ENCODE data around the gene DPF3.

The DPF3 gene

GRCh38 chr14:72598306-72598705 is 295.6 kb downstream of the DPF3 start:
- no peak overlapping the region for H3K27ac Mint-ChIP-seq
- no peak overlapping the region for H3K4me3 Mint-ChIP-seq
- H3K27me3 Mint-ChIP-seq, result peaks cover 43% of the 10 kb centered on the region
- intact Hi-C loops (cut with micrococcal nuclease), result no loop called here
- no peaks in the 10 kb centered on the region for H3K9me3 Mint-ChIP-seq
- peaks cover 5% of the 10 kb centered on the region for H3K4me1 Mint-ChIP-seq (ENCODE audit: low read depth)
- no peaks in the 10 kb centered on the region for H3K36me3 Mint-ChIP-seq (ENCODE audit: low read depth)

DNA sequence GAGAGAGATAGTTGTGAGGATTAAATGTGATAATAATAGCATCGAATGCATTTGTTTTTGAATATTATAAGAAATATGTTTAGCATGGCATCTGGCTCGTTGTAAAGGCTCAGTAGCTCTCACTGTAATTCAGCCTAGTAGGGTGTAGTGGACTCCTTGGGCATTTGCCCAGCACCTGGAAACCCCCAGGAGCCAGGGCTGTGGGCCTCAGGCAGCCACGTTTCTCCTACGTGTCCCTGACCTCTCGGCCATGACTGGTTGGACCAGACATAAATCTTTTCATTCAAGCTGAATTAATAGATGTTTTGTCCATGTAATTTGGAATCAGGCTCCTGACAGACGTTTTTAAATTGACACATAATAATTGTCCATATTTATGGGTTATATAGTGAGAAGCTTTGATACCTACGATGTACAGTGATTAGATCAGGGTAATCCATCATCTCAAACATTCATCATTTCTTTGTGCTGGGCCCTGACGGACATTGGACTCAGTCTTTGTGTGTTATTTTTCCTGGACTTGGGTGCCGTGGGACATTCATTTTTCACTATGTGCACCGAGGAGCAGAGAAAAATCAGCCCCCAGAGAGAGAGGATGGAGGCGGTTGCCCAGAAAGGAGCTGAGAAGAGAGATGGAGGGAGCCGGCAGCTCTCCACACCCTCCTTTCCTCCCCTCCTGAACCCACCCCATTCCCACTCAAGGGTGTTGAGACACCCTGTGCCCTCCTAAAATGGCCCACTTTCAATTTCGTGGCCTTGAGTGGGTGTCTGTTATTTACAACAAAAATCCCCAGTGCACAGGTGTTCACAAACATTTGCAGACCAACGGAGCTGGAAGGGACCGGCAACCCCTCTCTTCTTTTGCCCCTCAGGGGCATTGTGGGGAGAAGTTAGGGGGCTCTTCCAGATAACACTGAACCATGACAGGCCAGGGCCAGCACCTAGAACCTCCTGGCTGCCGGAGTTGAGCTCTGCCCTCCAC is 296.4 kb downstream of the DPF3 start:
- H3K4me1 Mint-ChIP-seq (ENCODE audit: low read depth), result peaks cover 5% of the 10 kb centered on the region
- peaks cover 49% of the 10 kb centered on the region for H3K27me3 Mint-ChIP-seq
- no peaks in the 10 kb centered on the region for H3K9me3 Mint-ChIP-seq
- no peaks in the 10 kb centered on the region for H3K36me3 Mint-ChIP-seq (ENCODE audit: low read depth)
- intact Hi-C loops (cut with micrococcal nuclease), result no loop called here
- no peak overlapping the region for H3K27ac Mint-ChIP-seq
- H3K4me3 Mint-ChIP-seq, result no peak overlapping the region

DNA sequence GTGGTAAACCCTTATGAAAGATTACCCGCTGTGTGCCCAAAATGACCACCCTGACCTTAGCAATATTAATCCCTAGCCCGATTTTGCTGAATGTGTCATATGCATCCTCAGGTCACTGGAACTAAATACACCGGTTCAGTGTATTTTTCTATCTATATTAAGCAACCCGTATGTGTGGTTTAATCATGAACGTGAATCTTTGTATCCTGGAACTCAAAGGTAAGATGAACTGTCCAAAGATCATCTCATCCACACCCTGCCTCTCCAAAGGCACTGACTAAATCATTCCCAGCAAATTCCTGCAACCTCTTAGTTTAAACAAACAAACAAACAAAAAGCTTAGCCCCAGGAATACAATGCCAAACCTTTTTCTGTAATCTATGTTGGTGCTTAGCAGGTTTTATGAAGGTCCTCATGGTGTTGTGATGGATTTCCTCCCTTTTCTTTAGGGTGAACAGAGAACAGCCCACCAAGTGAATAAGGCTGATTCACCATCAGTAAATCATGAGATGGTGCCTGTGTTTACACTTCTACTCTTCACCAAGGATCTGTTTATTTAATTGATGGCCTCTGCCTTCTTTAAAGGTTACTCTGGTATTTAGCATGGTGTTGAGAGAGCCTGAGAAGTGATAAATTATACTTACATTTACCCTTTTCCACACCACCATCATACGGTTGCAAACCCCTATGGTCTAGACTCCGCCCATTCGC is 298.6 kb downstream of the DPF3 start:
- Mint-ChIP-seq H3K27ac (no peak overlapping the region), H3K4me1 (ENCODE audit: low read depth) (no peaks in the 10 kb centered on the region), H3K4me3 (no peak overlapping the region), H3K9me3 (no peaks in the 10 kb centered on the region), H3K36me3 (ENCODE audit: low read depth) (no peaks in the 10 kb centered on the region), H3K27me3 (peaks cover 54% of the 10 kb centered on the region)
- intact Hi-C loops (cut with micrococcal nuclease), result no loop called here

DNA sequence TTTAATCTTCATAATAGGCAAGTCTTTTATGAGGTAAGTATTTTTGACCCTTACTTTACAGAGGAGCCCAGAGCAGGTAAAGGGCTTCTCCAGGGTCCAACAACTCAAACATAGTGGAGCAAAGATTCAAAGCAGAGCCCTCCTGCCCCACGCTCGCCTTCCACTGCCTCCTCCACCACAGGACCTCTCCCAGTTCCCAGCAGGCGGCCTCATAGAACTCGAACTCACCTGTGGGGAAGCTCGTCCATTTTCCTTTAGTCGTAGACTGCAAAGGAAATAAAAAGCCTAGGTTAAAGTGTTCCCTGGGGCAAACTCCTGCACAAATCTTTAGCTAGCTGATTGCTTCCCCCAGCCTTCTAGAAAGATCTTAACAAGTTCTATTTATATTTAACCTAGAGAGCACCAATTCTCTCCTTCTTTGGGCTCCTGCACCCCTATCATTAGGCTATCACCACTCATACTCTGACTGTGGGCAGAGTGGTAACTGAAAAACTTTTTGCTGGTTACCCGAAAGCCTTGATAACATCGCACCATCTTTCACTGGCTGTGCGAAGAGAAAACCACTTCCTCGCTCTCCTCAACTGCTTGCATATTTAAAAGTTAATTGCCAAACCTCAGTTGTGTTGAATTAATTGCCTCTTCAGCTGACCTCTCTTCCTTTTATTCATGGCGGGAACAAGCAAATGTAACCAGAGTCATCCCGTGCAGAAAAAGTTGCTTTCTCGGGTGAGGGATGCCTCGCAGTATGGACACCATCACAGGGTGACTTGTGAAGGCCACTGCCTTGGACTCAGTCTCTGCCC is 299.6 kb downstream of the DPF3 start:
- no peaks in the 10 kb centered on the region for H3K4me1 Mint-ChIP-seq (ENCODE audit: low read depth)
- H3K36me3 Mint-ChIP-seq (ENCODE audit: low read depth), result no peaks in the 10 kb centered on the region
- no peaks in the 10 kb centered on the region for H3K9me3 Mint-ChIP-seq
- H3K27me3 Mint-ChIP-seq, result peaks cover 56% of the 10 kb centered on the region
- no peak overlapping the region for H3K27ac Mint-ChIP-seq
- no peak overlapping the region for H3K4me3 Mint-ChIP-seq
- intact Hi-C loops (cut with micrococcal nuclease), result no loop called here

DNA sequence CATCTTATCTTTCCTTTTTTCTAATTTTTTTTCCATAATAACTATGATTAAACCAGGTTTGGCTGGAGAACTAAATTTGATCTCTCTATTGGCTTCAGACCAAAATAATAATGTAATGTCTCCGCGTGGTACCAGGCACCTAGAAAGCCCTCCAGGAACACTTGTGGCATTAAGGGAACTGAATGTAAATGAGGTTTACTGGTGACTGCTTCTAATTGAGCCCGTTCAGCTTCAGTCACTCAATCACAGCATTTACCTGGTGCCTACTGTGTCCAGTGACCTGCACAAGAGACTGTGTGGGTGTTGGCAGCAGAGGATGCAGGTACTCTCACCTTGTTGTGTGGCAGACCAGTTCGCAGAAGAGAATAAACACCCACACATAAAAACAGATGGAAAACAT is 302.5 kb downstream of the DPF3 start:
- intact Hi-C loops (cut with micrococcal nuclease), result no loop called here
- no peaks in the 10 kb centered on the region for H3K4me1 Mint-ChIP-seq (ENCODE audit: low read depth)

GRCh38 chr14:72590577-72590976 is 303.3 kb downstream of the DPF3 start:
- Mint-ChIP-seq H3K9me3 (no peaks in the 10 kb centered on the region), H3K27ac (no peak overlapping the region), H3K4me3 (no peak overlapping the region), H3K36me3 (ENCODE audit: low read depth) (no peaks in the 10 kb centered on the region), H3K27me3 (peaks cover 55% of the 10 kb centered on the region), H3K4me1 (ENCODE audit: low read depth) (no peaks in the 10 kb centered on the region)
- intact Hi-C loops (cut with micrococcal nuclease), result no loop called here

More for the DNA sequence above, 302.5 kb downstream of the DPF3 start:
- Mint-ChIP-seq H3K36me3 (ENCODE audit: low read depth) (no peaks in the 10 kb centered on the region), H3K27me3 (peaks cover 53% of the 10 kb centered on the region), H3K4me3 (no peak overlapping the region), H3K27ac (no peak overlapping the region), H3K9me3 (no peaks in the 10 kb centered on the region)

DNA sequence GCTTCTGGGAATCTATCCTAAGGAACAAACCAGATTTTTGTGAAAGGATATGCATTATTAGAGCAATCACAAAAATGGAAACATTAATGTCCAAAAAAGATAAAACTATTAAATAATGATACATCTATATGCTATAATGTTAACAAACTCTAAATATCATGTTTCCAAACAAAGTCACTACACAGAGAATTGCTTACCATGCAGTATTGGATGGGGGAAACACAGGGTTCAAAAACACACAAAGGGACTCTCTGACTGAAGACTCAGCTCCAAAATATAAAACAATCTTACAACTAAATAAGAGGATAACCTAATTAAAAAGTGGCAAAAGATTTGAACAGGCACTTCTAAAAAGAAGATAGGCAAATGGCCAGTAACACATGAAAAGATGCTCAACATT is 304.2 kb downstream of the DPF3 start:
- no peaks in the 10 kb centered on the region for H3K36me3 Mint-ChIP-seq (ENCODE audit: low read depth)
- H3K4me3 Mint-ChIP-seq, result no peak overlapping the region
- H3K27ac Mint-ChIP-seq, result no peak overlapping the region
- intact Hi-C loops (cut with micrococcal nuclease), result no loop called here
- no peaks in the 10 kb centered on the region for H3K4me1 Mint-ChIP-seq (ENCODE audit: low read depth)
- H3K27me3 Mint-ChIP-seq, result peaks cover 49% of the 10 kb centered on the region
- no peaks in the 10 kb centered on the region for H3K9me3 Mint-ChIP-seq

- Mint-ChIP-seq H3K36me3 (ENCODE audit: low read depth) (no peaks in the 10 kb centered on the region), H3K27ac (no peak overlapping the region), H3K27me3 (peaks cover 50% of the 10 kb centered on the region), H3K9me3 (no peaks in the 10 kb centered on the region), H3K4me1 (ENCODE audit: low read depth) (no peaks in the 10 kb centered on the region), H3K4me3 (no peak overlapping the region)
- intact Hi-C loops (cut with micrococcal nuclease), result no loop called here
Observed at GRCh38 chr14:72588521-72588920, 305.4 kb downstream of the DPF3 start.

- intact Hi-C loops (cut with micrococcal nuclease), result no loop called here
- no peak overlapping the region for H3K27ac Mint-ChIP-seq
- no peaks in the 10 kb centered on the region for H3K36me3 Mint-ChIP-seq (ENCODE audit: low read depth)
- no peaks in the 10 kb centered on the region for H3K9me3 Mint-ChIP-seq
- peaks cover 37% of the 10 kb centered on the region for H3K27me3 Mint-ChIP-seq
- no peak overlapping the region for H3K4me3 Mint-ChIP-seq
- H3K4me1 Mint-ChIP-seq (ENCODE audit: low read depth), result no peaks in the 10 kb centered on the region
Observed at GRCh38 chr14:72583316-72584272, 310.3 kb downstream of the DPF3 start.

DNA sequence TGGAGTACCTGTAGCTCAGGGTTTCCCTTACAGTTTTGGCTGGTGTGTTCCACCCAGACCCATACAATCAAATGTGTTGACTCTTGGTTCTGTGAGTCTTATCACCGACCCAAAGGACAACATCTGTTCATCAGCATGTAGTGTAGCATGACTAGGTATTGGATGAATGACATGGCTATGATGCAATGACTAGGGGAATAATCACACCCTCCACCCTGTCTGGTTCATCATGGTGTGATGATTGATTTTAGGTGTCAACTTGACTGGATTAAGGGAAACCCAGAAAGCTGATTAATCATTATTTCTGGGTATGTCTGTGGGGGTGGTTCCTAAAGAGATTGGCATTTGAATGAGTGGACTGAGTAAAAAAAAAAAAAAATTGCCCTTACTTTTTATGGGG is 311.3 kb downstream of the DPF3 start:
- intact Hi-C loops (cut with micrococcal nuclease), result no loop called here
- Mint-ChIP-seq H3K27me3 (peaks cover 40% of the 10 kb centered on the region), H3K4me3 (no peak overlapping the region), H3K9me3 (no peaks in the 10 kb centered on the region), H3K36me3 (ENCODE audit: low read depth) (no peaks in the 10 kb centered on the region), H3K27ac (no peak overlapping the region), H3K4me1 (ENCODE audit: low read depth) (no peaks in the 10 kb centered on the region)

GRCh38 chr14:72578514-72578913 is 315.4 kb downstream of the DPF3 start:
- intact Hi-C loops (cut with micrococcal nuclease), result no loop called here
- H3K4me3 Mint-ChIP-seq, result no peak overlapping the region
- no peaks in the 10 kb centered on the region for H3K9me3 Mint-ChIP-seq
- peaks cover 37% of the 10 kb centered on the region for H3K27me3 Mint-ChIP-seq
- H3K27ac Mint-ChIP-seq, result no peak overlapping the region
- H3K36me3 Mint-ChIP-seq (ENCODE audit: low read depth), result no peaks in the 10 kb centered on the region
- H3K4me1 Mint-ChIP-seq (ENCODE audit: low read depth), result no peaks in the 10 kb centered on the region

GRCh38 chr14:72577521-72577920 is 316.4 kb downstream of the DPF3 start:
- Mint-ChIP-seq H3K27me3 (peaks cover 39% of the 10 kb centered on the region), H3K27ac (no peak overlapping the region), H3K9me3 (no peaks in the 10 kb centered on the region), H3K36me3 (ENCODE audit: low read depth) (no peaks in the 10 kb centered on the region), H3K4me3 (no peak overlapping the region), H3K4me1 (ENCODE audit: low read depth) (no peaks in the 10 kb centered on the region)
- intact Hi-C loops (cut with micrococcal nuclease), result no loop called here

- Mint-ChIP-seq H3K27me3 (peaks cover 40% of the 10 kb centered on the region), H3K9me3 (no peaks in the 10 kb centered on the region), H3K36me3 (ENCODE audit: low read depth) (no peaks in the 10 kb centered on the region), H3K4me1 (ENCODE audit: low read depth) (no peaks in the 10 kb centered on the region), H3K4me3 (no peak overlapping the region), H3K27ac (no peak overlapping the region)
- intact Hi-C loops (cut with micrococcal nuclease), result no loop called here
Observed at GRCh38 chr14:72576258-72576657, 317.6 kb downstream of the DPF3 start.

All from dendritic cell treated with granulocyte-macrophage colony-stimulating factor and Interleukin-4, amounts not matched to agents 40 ng/mL and 50 ng/mL, for 4 days (primary cell).